K562 (cell line): ENCODE data around the gene DLK1. TPM values are rescaled to one million over a fixed set of nuclear protein-coding genes. Genes with fewer than 3 reads are reported as not detected.

Experiments
- ATAC-seq: fragments of 200-7000 bp; cut with Tn5 transposase; 3 replicates; pipeline ENCODE4 v1.9.1; 2020; ENCODE audit warnings: moderate library complexity
- BruUV-seq: library from RNA; stranded (reverse); fragments of 400-500 nt; replicated peaks from 2 replicates; lab custom pipeline; 2021; lab: Mats Ljungman, UMichigan
- CTCF ChIA-PET: fragments of 300-600 bp; formaldehyde crosslinking; extraction: SDS; loops from one replicate; lab custom pipeline; 2021; ENCODE audit warnings: low intra/inter-chr PET ratio; lab: Yijun Ruan, JAX
- POLR2A ChIA-PET: fragments of 300-600, 350-650 bp; sonication (Branson Sonifier 250); formaldehyde crosslinking; extraction: SDS; loops from one replicate; lab custom pipeline; 2021; ENCODE audit warnings: antibody characterized with exemption, inconsistent platforms; lab: Yijun Ruan, JAX
- DNase-seq, 4 experiments: peaks; one replicate each; pipeline versions ENCODE4 v3.0.0 to v3.0.0-alpha.2; 2011 to 2018; ENCODE audit warnings: low spot score in 3 of 4, mixed read lengths in 3 of 4; ENCODE audit errors: extremely low read depth in 1 of 4
- FAIRE-seq: peaks from 2 replicates; lab custom pipeline; 2011; peaks lifted over from hg19 to GRCh38; lab: Jason Lieb, UNC
- H2AFZ ChIP-seq: 2 replicates; pipeline ENCODE4 v1.6.0; 2011; ENCODE audit warnings: low read depth, low read length, control low read depth, inconsistent platforms
- H3K27ac ChIP-seq: fragments of 200-600 bp; 3 replicates; pipeline ENCODE4 v1.8.0; 2011; ENCODE audit warnings: low read depth, mild to moderate bottlenecking, control low read depth, inconsistent platforms, low read length, moderate library complexity, mixed read lengths; ENCODE audit errors: extremely low read depth
- H3K27me3 ChIP-seq, 2 experiments: fragments of 300-600 bp in 1 of 2; 2 replicates in 1 of 2; 3 replicates in 1 of 2; pipeline versions ENCODE4 v1.6.0 to v1.8.0; 2011; ENCODE audit warnings: inconsistent platforms in 2 of 2, low read length in 2 of 2, mild to moderate bottlenecking in 1 of 2, mixed read lengths in 1 of 2, moderate library complexity in 1 of 2; ENCODE audit not compliant: control insufficient read depth in 2 of 2, insufficient read depth in 2 of 2
- H3K36me3 ChIP-seq: fragments of 300-600 bp; 3 replicates; pipeline ENCODE4 v1.8.0; 2011; ENCODE audit warnings: mild to moderate bottlenecking, low read length, inconsistent platforms; ENCODE audit not compliant: control insufficient read depth, insufficient read depth
- H3K4me1 ChIP-seq, 2 experiments: fragments of 200-600 bp in 1 of 2; replicated peaks in 1 of 2; 2 replicates in 1 of 2; 3 replicates in 1 of 2; pipeline versions ENCODE4 v1.5.1 to v1.8.0; 2011; ENCODE audit warnings: inconsistent platforms in 2 of 2, low read length in 2 of 2, mild to moderate bottlenecking in 1 of 2, mixed read lengths in 1 of 2, moderate library complexity in 1 of 2; ENCODE audit not compliant: control insufficient read depth in 2 of 2, insufficient read depth in 2 of 2
- H3K4me2 ChIP-seq: 2 replicates; pipeline ENCODE4 v1.6.1; 2011; ENCODE audit warnings: low read length, control low read depth, inconsistent platforms, mixed read lengths; ENCODE audit not compliant: insufficient read depth
- H3K4me3 ChIP-seq: fragments of 200-600 bp; sonication (generic), shearing (Covaris generic); 2 replicates; pipeline ENCODE4 v1.5.1; 2016; ENCODE audit warnings: control low read depth, inconsistent platforms
- H3K79me2 ChIP-seq: fragments of 200-600 bp; 3 replicates; pipeline ENCODE4 v1.8.0; 2011; ENCODE audit warnings: low read length, inconsistent platforms; ENCODE audit not compliant: control insufficient read depth, insufficient read depth
- H3K9ac ChIP-seq, 2 experiments: 2 replicates each; pipeline versions ENCODE4 v1.6.0 to v1.6.1; 2011; ENCODE audit warnings: low read depth in 2 of 2, low read length in 2 of 2, control low read depth in 1 of 2, inconsistent platforms in 1 of 2, mild to moderate bottlenecking in 1 of 2, mixed read lengths in 1 of 2; ENCODE audit not compliant: insufficient read depth in 1 of 2
- H3K9me1 ChIP-seq: one replicate; pipeline ENCODE4 v1.6.0; 2011; ENCODE audit warnings: inconsistent platforms, mild to moderate bottlenecking, low read length, moderate library complexity; ENCODE audit not compliant: control insufficient read depth, insufficient read depth
- H3K9me3 ChIP-seq: replicated peaks from 2 replicates; pipeline ENCODE4 v1.5.1; 2011; ENCODE audit warnings: low read depth, low read length, inconsistent platforms; ENCODE audit not compliant: control insufficient read depth, insufficient read depth
- H4K20me1 ChIP-seq: replicated peaks from 2 replicates; pipeline ENCODE4 v1.6.1; 2011; ENCODE audit warnings: low read length, inconsistent platforms, mixed read lengths; ENCODE audit not compliant: control insufficient read depth, insufficient read depth
- CXXC5 ChIP-seq: fragments of 250-450 bp; sonication (Bioruptor Pico); IDR thresholded peaks from 2 replicates; pipeline ENCODE4 v1.8.0; 2022; ENCODE audit warnings: inconsistent platforms, mild to moderate bottlenecking, moderate library complexity
- EGR1 ChIP-seq: fragments of 450-650 bp; conservative IDR thresholded peaks from 2 replicates; pipeline ENCODE4 v1.6.1; 2017; ENCODE audit warnings: mild to moderate bottlenecking
- ELF4 ChIP-seq: fragments of 450-650 bp; formaldehyde crosslinking; IDR thresholded peaks from 2 replicates; pipeline ENCODE4 v1.4.0; 2022; ENCODE audit warnings: missing genetic modification characterization
- MIER1 ChIP-seq: fragments of 450-650 bp; IDR thresholded peaks from 2 replicates; pipeline ENCODE4 v1.6.1; 2016; ENCODE audit warnings: antibody characterized with exemption, mild to moderate bottlenecking, low read depth
- MYC ChIP-seq, 2 experiments: fragments of 250-450 bp in 1 of 2; sonication (Bioruptor Pico) in 1 of 2; IDR thresholded peaks; 2 replicates each; pipeline versions ENCODE4 v1.5.1 to v1.6.1; 2012 to 2021; ENCODE audit warnings: low read depth in 2 of 2, borderline replicate concordance in 1 of 2, improper control_type of control experiment in 1 of 2, low read length in 1 of 2, mild to moderate bottlenecking in 1 of 2, moderate library complexity in 1 of 2
- OTX1 ChIP-seq: fragments of 450-650 bp; formaldehyde crosslinking; IDR thresholded peaks from 2 replicates; pipeline ENCODE4 v1.4.0; 2022; ENCODE audit warnings: mild to moderate bottlenecking
- POLR2B ChIP-seq: fragments of 450-650 bp; IDR thresholded peaks from 2 replicates; pipeline ENCODE4 v1.6.1; 2018; ENCODE audit warnings: low read depth; ENCODE audit not compliant: partially characterized antibody
- SNRNP70 ChIP-seq: fragments of 200-400 bp; formaldehyde crosslinking; optimal IDR thresholded peaks from 2 replicates; pipeline ENCODE3; 2017; ENCODE audit warnings: low read depth, low read length
- TRIM24 ChIP-seq, 2 experiments: fragments of 450-650 bp; IDR thresholded peaks; 2 replicates each; pipeline ENCODE4 v1.6.1; 2016
- ZNF239 ChIP-seq: fragments of 250-450 bp; sonication (Bioruptor Pico); IDR thresholded peaks from 2 replicates; pipeline ENCODE4 v1.4.0; 2020; ENCODE audit warnings: mild to moderate bottlenecking
- ZNF24 ChIP-seq: fragments of 450-650 bp; IDR thresholded peaks from 2 replicates; pipeline ENCODE4 v1.6.1; 2016
- ZSCAN32 ChIP-seq: fragments of 450-650 bp; formaldehyde crosslinking; IDR thresholded peaks from 2 replicates; pipeline ENCODE4 v1.4.0; 2020; ENCODE audit warnings: mild to moderate bottlenecking, moderate library complexity
- WGBS: fragments of 100-300 bp; shearing (Covaris generic); methylation state at CpG from one replicate; pipeline ENCODE4 v1.1.6; 2016; ENCODE audit warnings: low coverage, mixed read lengths; ENCODE audit not compliant: insufficient coverage; ENCODE audit errors: missing lambda C conversion rate; 5-methylcytosine and 5-hydroxymethylcytosine counted together
- in situ Hi-C: fragments of 300-500 bp; cut with MboI; formaldehyde crosslinking; loops from 4 replicates; pipeline ENCODE4 v1.15.0; 2018; ENCODE audit warnings: inconsistent platforms, mixed read lengths
- intact Hi-C: fragments of 100-400 bp; cut with micrococcal nuclease; formaldehyde crosslinking; loops from 2 replicates; pipeline ENCODE4 v1.14.2; 2022
- polyA plus RNA-seq, 8 experiments: library from polyadenylated mRNA; depleted of rRNA in 4 of 8; stranded (reverse) in 5 of 8; unstranded in 3 of 8; fragments of >200 nt; fragmentation: Nextera tagmentation in 2 of 8; fragmentation: Illumina TruSeq in 1 of 8; extraction: Ambion mirVana in 2 of 8; extraction: Trizol in 1 of 8; gene quantifications; 2 replicates each; pipeline versions ENCODE4 v1.2.1 to v1.2.3, GENCODE V29; 2011 to 2014; ENCODE audit warnings: inconsistent platforms in 1 of 8, missing spikeins in 1 of 8
- total RNA-seq, 7 experiments: library from RNA; depleted of rRNA in 6 of 7; stranded (reverse); fragments of >200 nt in 6 of 7; fragmentation: Illumina TruSeq in 2 of 7; extraction: Trizol in 2 of 7; gene quantifications; 2 replicates each; pipeline versions ENCODE4 v1.2.1 to v1.2.3, GENCODE V29; 2011 to 2021; ENCODE audit warnings: low replicate concordance in 1 of 7
- TF ChIP-seq, protein P1 (sequence below): fragments of 200-800 bp; sonication (Bioruptor generic); IDR thresholded peaks from 2 replicates; pipeline ENCODE4 v1.6.1; 2017; ENCODE audit warnings: missing genetic modification characterization, missing compliant biosample characterization

DLK1 gene
- total and polyA plus RNA-seq, 9 of the 15 experiments (the other 6 are each of a cell fraction or from before 2014, with no cell fraction given) = 4.4 to 97.2 (median 15.3) TPM

DNA sequence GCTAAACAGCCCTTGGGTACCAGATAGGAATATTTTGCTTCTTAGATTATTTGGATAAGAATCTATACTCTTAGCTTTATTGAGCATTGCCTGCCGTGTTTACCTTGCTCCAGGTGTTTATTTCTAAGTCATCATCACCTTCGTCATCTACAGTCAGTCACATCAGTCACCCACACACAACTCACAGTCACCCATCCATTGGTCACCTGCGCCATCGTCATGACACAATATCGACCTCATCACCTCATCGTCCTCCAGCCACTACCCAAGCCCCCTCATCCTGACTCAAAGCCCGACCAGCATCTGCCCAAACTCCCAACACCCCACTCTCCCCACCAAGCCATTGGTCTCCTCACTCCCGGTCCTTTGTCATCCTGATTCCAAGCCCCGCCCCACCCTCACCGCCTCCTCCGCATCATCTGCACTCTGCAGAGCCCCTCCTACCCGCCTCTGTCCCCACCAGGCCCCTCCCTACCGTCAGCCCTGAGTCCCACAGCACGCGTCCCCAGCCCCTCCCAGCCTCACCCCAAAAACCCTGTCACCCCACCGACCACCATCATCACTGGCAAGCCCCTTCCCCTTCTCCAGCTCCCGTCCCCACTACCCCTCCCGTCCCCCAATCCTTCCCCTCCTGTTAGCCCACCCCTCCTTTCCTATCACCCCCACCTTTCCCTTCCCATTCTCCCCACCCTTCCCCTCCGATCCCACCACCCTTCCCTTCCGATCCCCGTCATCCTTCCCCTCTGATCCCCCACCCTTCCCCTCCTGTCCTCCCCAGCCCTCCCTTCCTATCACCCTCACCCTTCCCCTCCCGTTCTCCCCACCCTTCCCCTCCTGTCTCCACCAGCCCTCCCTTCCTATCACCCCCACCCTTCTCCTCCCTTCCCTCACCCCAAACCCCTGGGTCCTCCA lies 9.8 kb downstream of the DLK1 start:
- BruUV-seq = no TSS peak
- intact Hi-C loops = no loop called here
- ChIA-PET POLR2A (no interaction called here), CTCF (no interaction called here)
- no peaks in the 10 kb centered on the region for H3K36me3 ChIP-seq
- no peaks in the 10 kb centered on the region for H4K20me1 ChIP-seq
- ATAC-seq (peak; percentile 92), DNase-seq (peak; percentile 52 to 80 (median 74)), FAIRE-seq (no peak)
- no peak overlapping the region for H3K27ac ChIP-seq
- in situ Hi-C loops = no loop called here
- H3K27me3 ChIP-seq = no peaks in the 10 kb centered on the region
- 33% methylated on average over 12 of the region's 22 CpGs for WGBS
- peak overlapping the region in 1 of 2 experiments; percentile 26; a peak in 1 of 4 replicates for H3K9ac ChIP-seq
- H3K79me2 ChIP-seq = no peaks in the 10 kb centered on the region
- no peak overlapping the region for H3K4me2 ChIP-seq
- no peak overlapping the region for H3K4me3 ChIP-seq
- peaks cover 0 to 29% of the 10 kb centered on the region in 2 experiments; a peak in 2 of 5 replicates for H3K4me1 ChIP-seq
- no peaks in the 10 kb centered on the region for H3K9me3 ChIP-seq
- TF ChIP-seq MYC (IDR thresholded peaks at IDR 0.05; ENCODE audit: low read depth, low read length) (no peak), MYC (CRISPR knock-in tag; IDR thresholded peaks at IDR 0.05; ENCODE audit: borderline replicate concordance, low read depth) (no peak), SNRNP70 (no peak), ZNF239 (CRISPR knock-in tag) (no peak), CXXC5 (CRISPR knock-in tag) (no peak), EGR1 (peak; percentile 15; the same call in 1 of the 2 replicates), POLR2B (peak; percentile 25), ZSCAN32 (CRISPR knock-in tag) (no peak), TRIM24 (IDR thresholded peaks at IDR 0.05) (no peak), ZNF24 (no peak), OTX1 (CRISPR knock-in tag) (0 out of 2 replicates have a peak, but pooled peaks have one; percentile 25), MIER1 (no peak), ELF4 (CRISPR knock-in tag) (0 out of 2 replicates have a peak, but pooled peaks have one; percentile 55)
- TF ChIP-seq, protein P1, sequence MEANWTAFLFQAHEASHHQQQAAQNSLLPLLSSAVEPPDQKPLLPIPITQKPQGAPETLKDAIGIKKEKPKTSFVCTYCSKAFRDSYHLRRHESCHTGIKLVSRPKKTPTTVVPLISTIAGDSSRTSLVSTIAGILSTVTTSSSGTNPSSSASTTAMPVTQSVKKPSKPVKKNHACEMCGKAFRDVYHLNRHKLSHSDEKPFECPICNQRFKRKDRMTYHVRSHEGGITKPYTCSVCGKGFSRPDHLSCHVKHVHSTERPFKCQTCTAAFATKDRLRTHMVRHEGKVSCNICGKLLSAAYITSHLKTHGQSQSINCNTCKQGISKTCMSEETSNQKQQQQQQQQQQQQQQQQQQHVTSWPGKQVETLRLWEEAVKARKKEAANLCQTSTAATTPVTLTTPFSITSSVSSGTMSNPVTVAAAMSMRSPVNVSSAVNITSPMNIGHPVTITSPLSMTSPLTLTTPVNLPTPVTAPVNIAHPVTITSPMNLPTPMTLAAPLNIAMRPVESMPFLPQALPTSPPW (CRISPR knock-in tag) = peak; percentile 59
- no peak overlapping the region for H2AFZ ChIP-seq
- H3K9me1 ChIP-seq = no peaks in the 10 kb centered on the region
